OCI-LY1 (cell line): ENCODE data around the gene SDHAF3.

ENCODE experiments used
- EZH2 ChIP-seq: fragments of 200-600 bp; sonication (generic), shearing (Covaris generic); IDR thresholded peaks from 2 replicates; pipeline ENCODE4 v1.8.0; 2017; ENCODE audit warnings: borderline replicate concordance, mixed run types, mild to moderate bottlenecking, antibody characterized with exemption, low read length, moderate library complexity, mixed read lengths
- TF ChIP-seq, protein P1 (sequence below): fragments of 200-600 bp; sonication (generic), shearing (Covaris generic); IDR thresholded peaks from 2 replicates; pipeline ENCODE4 v1.5.1; 2017; ENCODE audit warnings: mild to moderate bottlenecking, antibody characterized with exemption, low read length, moderate library complexity, mixed read lengths

DNA sequence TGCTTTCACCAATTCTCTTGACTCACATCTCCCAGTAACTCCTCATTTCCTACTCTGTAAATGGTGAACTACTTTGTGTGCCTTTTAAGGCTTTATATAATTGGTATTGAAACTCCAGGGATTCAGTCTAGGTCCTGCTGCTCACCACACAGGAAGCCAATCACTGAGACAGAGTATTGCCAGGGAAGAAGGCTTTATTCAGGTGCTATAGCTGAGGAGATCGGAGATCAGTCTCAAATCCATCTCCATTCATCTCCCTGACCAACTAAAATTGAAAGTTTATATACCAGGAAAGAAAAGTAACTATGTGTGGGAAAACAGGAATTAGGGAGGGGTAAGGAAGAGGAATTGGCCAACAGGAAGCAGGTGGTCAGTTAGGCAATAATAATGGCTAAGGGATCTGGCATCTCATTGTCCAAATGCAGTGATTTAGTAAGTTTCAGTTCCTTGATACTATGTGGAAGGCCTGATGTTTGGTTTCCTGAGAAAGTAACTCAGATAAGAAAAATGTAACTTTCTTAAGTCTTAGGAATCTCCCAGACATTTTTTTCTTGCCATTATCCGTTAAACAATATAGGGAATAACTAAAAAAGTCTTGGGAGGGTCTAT, 10.2 kb upstream of the SDHAF3 start:
- TF ChIP-seq, protein P1, sequence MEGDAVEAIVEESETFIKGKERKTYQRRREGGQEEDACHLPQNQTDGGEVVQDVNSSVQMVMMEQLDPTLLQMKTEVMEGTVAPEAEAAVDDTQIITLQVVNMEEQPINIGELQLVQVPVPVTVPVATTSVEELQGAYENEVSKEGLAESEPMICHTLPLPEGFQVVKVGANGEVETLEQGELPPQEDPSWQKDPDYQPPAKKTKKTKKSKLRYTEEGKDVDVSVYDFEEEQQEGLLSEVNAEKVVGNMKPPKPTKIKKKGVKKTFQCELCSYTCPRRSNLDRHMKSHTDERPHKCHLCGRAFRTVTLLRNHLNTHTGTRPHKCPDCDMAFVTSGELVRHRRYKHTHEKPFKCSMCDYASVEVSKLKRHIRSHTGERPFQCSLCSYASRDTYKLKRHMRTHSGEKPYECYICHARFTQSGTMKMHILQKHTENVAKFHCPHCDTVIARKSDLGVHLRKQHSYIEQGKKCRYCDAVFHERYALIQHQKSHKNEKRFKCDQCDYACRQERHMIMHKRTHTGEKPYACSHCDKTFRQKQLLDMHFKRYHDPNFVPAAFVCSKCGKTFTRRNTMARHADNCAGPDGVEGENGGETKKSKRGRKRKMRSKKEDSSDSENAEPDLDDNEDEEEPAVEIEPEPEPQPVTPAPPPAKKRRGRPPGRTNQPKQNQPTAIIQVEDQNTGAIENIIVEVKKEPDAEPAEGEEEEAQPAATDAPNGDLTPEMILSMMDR = no peak
- TF ChIP-seq EZH2 = no peak
